K562 treated with DMSO at 1 percent for 24 hours (cell line): Measurements from ENCODE around the gene KLHL9. TPM values are rescaled to one million over a fixed set of nuclear protein-coding genes. Genes with fewer than 3 reads are reported as not detected.

Experiments used
- total RNA-seq: library from RNA; unstranded; fragments of 300-600 nt; gene quantifications from 2 replicates; pipeline ENCODE4 v1.2.3, GENCODE V29; 2022; ENCODE audit warnings: low read depth; ENCODE audit not compliant: insufficient read depth

Gene KLHL9
- total RNA-seq = not detected in 2 replicates

DNA sequence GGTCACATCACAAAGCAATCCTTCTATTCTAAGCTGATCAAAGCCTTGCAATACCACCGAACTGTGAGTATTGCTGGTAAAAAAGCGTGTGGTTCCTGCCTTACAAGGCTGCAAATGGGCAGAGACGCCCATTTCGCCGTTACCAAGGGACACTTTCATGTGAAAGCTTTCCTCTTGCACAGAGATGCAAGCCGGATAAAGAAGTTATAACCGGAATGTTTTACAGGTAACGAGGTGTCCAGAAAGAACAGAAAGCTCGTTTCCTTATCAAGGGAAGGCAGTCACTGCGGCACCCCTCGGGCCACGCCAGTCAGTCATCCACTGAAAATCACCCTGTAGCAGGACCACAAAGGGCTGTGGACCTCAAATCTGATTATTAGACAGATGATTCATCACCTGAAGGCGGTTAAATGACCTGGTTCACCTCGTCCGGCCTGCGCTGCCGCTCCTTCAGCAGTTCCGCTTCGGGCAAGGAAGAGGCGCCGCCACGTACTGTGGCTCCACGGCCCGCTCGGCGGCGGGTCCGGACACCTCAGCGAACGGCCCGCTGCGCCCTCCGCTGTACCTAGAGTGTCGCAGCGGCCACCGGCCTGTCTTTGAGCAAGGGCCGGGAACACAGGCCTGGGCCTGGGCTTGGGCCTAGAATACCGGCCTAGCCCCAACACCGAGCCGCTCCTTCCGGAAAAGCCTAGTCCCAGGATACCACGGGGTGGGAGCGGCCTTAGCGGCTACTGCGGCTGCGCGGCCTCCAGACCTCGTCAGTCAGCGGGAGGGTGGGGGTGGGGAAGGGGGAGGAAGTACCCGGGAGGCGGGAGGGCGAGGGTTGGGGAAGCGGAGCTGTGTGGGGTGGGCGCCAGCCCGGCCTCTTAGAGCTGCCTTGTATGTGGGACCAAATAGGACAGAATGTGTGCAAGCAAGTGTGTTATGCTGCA is at the start of gene KLHL9:
TSS of gene KLHL9 (minus strand) at position 704 of the 932 bp plus-strand sequence. CDS start at position 159, 545 bp downstream.

DNA sequence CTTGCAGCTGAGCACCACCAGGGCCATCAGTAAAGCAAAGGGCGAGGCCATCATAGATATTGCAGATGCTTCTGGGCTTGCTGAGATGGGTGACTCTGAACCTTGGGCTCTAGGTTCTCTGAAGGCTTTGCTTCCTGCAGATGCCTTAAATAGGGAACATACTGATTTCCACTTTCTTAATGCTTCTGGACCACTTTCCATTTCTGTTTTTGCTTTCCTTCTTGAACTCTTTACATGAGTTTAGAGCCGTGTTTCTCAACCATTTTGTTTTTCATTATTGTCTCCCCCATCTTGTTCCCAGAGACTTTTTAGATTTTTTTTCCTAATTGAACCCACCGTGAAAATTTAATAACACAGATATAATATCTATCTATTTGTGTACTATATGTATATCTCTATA is 32.8 kb upstream of the KLHL9 start, which contains the start of gene IFNA13:
TSS of gene IFNA13 (minus strand) at position 101 of the 400 bp plus-strand sequence. CDS start at position 54, 47 bp downstream.

GRCh38 chr9:21350787-21351186 is 15.6 kb upstream of the KLHL9 start, which contains the start of gene IFNA6:
Gene IFNA6, minus strand, starts transcription at chr9:21350887. Its CDS starts 0 bp downstream, at chr9:21350887.

DNA sequence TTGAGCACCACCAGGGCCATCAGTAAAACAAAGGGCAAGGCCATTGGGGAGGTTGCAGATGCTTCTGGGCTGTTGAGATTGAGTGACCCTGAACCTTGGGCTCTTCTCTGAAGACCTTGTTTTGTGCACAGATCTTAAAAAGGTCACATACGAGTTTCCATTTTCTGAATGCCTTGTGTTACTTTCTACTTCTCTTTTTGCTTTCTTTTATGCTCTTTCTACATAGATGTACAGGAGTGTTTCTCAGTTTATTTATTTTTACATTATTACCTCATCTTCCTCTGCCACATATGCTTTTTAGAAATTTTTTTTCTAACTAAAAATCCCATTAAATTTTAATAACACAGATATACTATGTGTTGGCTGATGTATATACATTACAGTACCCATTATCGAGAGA is 30.0 kb downstream of the KLHL9 start, which contains the start of gene IFNA5:
TSS of gene IFNA5 (minus strand) at position 101 of the 400 bp plus-strand sequence. CDS start at position 44, 57 bp downstream.

Other genes starting within 250 kb of the KLHL9 start
- gene IFNW1, start 193.6 kb downstream of the KLHL9 start, total RNA-seq = not detected in 2 replicates
- gene IFNA21, start 168.7 kb downstream of the KLHL9 start, total RNA-seq = not detected in 2 replicates
- gene IFNA4, start 147.8 kb downstream of the KLHL9 start, total RNA-seq = not detected in 2 replicates
- gene IFNA7, start 133.2 kb downstream of the KLHL9 start, total RNA-seq = not detected in 2 replicates
- gene IFNA10, start 128.3 kb downstream of the KLHL9 start, total RNA-seq = not detected in 2 replicates
- gene IFNA16, start 118.1 kb downstream of the KLHL9 start, total RNA-seq = not detected in 2 replicates
- not detected in 2 replicates for gene IFNA17, start 107.2 kb downstream of the KLHL9 start, total RNA-seq
- gene IFNA14, start 95.4 kb downstream of the KLHL9 start, total RNA-seq = not detected in 2 replicates
- not detected in 2 replicates for gene IFNA5, start 30.1 kb downstream of the KLHL9 start, total RNA-seq
- not detected in 2 replicates for gene IFNA6, start 15.5 kb upstream of the KLHL9 start, total RNA-seq
- not detected in 2 replicates for gene IFNA13, start 32.7 kb upstream of the KLHL9 start, total RNA-seq
- gene IFNA2, start 50.0 kb upstream of the KLHL9 start, total RNA-seq = not detected in 2 replicates
- gene IFNA8, start 73.7 kb upstream of the KLHL9 start, total RNA-seq = not detected in 2 replicates
- gene IFNA1, start 105.0 kb upstream of the KLHL9 start, total RNA-seq = not detected in 2 replicates
- gene IFNE, start 146.9 kb upstream of the KLHL9 start, total RNA-seq = not detected in 2 replicates